GM12874 (cell line): Measurements from ENCODE around the gene PLCB1.

ENCODE experiments used
- CTCF ChIP-seq: IDR thresholded peaks from 2 replicates; pipeline ENCODE4 v1.5.1; 2011; ENCODE audit warnings: low read depth, mild to moderate bottlenecking, control low read depth, low read length, moderate library complexity; ENCODE audit not compliant: insufficient read depth

The PLCB1 gene

GRCh38 chr20:8837396-8837795, 705.3 kb downstream of the PLCB1 start:
- no peak for TF ChIP-seq CTCF

- no peak for TF ChIP-seq CTCF
Measured at GRCh38 chr20:8842525-8842924, 710.5 kb downstream of the PLCB1 start.

GRCh38 chr20:8844179-8844578, 712.1 kb downstream of the PLCB1 start:
- no peak for TF ChIP-seq CTCF

GRCh38 chr20:8849990-8850389, 717.9 kb downstream of the PLCB1 start:
- TF ChIP-seq CTCF = no peak

GRCh38 chr20:8851446-8851845, 719.4 kb downstream of the PLCB1 start:
- TF ChIP-seq CTCF = no peak

- peak; percentile 73 for TF ChIP-seq CTCF
Measured at GRCh38 chr20:8853805-8854338, 721.8 kb downstream of the PLCB1 start.

- TF ChIP-seq CTCF = no peak
Measured at GRCh38 chr20:8854571-8854970, 722.5 kb downstream of the PLCB1 start.

- no peak for TF ChIP-seq CTCF
Measured at GRCh38 chr20:8855315-8855714, 723.2 kb downstream of the PLCB1 start.
